ENCODE data around the gene IFT57.
"Not testable (repeated sequence)": the region's sequence is repeated elsewhere in the genome, so short reads cannot be mapped to it uniquely, and the experiment has no call there.

Gene IFT57

GRCh38 chr3:108159865-108160264 is 62.4 kb downstream of the IFT57 start:
- DNase-seq (ENCODE audit: low spot score), result no peak

- DNase-seq (ENCODE audit: low spot score), result no peak
Measured at GRCh38 chr3:108159105-108159504, 63.1 kb downstream of the IFT57 start.

GRCh38 chr3:108158251-108158650 is 64.0 kb downstream of the IFT57 start:
- DNase-seq (ENCODE audit: low spot score), result no peak

GRCh38 chr3:108157273-108157672 is 65.0 kb downstream of the IFT57 start:
- no peak for DNase-seq (ENCODE audit: low spot score)

GRCh38 chr3:108156312-108156853 is 65.8 kb downstream of the IFT57 start:
- no peak for DNase-seq (ENCODE audit: low spot score)

- not testable (repeated sequence) for DNase-seq (ENCODE audit: low spot score)
Measured at GRCh38 chr3:108155642-108156041, 66.6 kb downstream of the IFT57 start.

- peak; percentile 53 for DNase-seq (ENCODE audit: low spot score)
Measured at GRCh38 chr3:108153451-108153981, 68.7 kb downstream of the IFT57 start.

GRCh38 chr3:108152274-108152673 is 70.0 kb downstream of the IFT57 start:
- DNase-seq (ENCODE audit: low spot score), result no peak

- no peak for DNase-seq (ENCODE audit: low spot score)
Measured at GRCh38 chr3:108150200-108150599, 72.0 kb downstream of the IFT57 start.

- no peak for DNase-seq (ENCODE audit: low spot score)
Measured at GRCh38 chr3:108146139-108146538, 76.1 kb downstream of the IFT57 start.

- no peak for DNase-seq (ENCODE audit: low spot score)
Measured at GRCh38 chr3:108145578-108145977, 76.6 kb downstream of the IFT57 start.

- no peak for DNase-seq (ENCODE audit: low spot score)
Measured at GRCh38 chr3:108137460-108137814, 84.8 kb downstream of the IFT57 start.

- DNase-seq (ENCODE audit: low spot score), result no peak
Measured at GRCh38 chr3:108136561-108137459, 85.4 kb downstream of the IFT57 start.

GRCh38 chr3:108134555-108134880 is 87.7 kb downstream of the IFT57 start:
- DNase-seq (ENCODE audit: low spot score), result no peak

- DNase-seq (ENCODE audit: low spot score), result no peak
Measured at GRCh38 chr3:108133858-108134554, 88.2 kb downstream of the IFT57 start.

GRCh38 chr3:108133048-108133369 is 89.2 kb downstream of the IFT57 start:
- no peak for DNase-seq (ENCODE audit: low spot score)

GRCh38 chr3:108131475-108132134 is 90.6 kb downstream of the IFT57 start:
- DNase-seq (ENCODE audit: low spot score), result no peak

- peak; percentile 62 for DNase-seq (ENCODE audit: low spot score)
Measured at GRCh38 chr3:108130701-108131474, 91.3 kb downstream of the IFT57 start.

- no peak for DNase-seq (ENCODE audit: low spot score)
Measured at GRCh38 chr3:108130236-108130635, 92.0 kb downstream of the IFT57 start.

GRCh38 chr3:108127301-108127988 is 94.8 kb downstream of the IFT57 start:
- DNase-seq (ENCODE audit: low spot score), result peak; percentile 82

- no peak for DNase-seq (ENCODE audit: low spot score)
Measured at GRCh38 chr3:108126348-108126747, 95.9 kb downstream of the IFT57 start.
